ENCODE results near the gene CADPS.

GRCh38 chr3:62830727-62831322 is 44.4 kb downstream of the CADPS start:
- TF ChIP-seq, protein P1, sequence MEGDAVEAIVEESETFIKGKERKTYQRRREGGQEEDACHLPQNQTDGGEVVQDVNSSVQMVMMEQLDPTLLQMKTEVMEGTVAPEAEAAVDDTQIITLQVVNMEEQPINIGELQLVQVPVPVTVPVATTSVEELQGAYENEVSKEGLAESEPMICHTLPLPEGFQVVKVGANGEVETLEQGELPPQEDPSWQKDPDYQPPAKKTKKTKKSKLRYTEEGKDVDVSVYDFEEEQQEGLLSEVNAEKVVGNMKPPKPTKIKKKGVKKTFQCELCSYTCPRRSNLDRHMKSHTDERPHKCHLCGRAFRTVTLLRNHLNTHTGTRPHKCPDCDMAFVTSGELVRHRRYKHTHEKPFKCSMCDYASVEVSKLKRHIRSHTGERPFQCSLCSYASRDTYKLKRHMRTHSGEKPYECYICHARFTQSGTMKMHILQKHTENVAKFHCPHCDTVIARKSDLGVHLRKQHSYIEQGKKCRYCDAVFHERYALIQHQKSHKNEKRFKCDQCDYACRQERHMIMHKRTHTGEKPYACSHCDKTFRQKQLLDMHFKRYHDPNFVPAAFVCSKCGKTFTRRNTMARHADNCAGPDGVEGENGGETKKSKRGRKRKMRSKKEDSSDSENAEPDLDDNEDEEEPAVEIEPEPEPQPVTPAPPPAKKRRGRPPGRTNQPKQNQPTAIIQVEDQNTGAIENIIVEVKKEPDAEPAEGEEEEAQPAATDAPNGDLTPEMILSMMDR (IDR thresholded peaks at IDR 0.05) = no peak
- no peak for TF ChIP-seq POLR2AphosphoS5 (IDR thresholded peaks at IDR 0.05)
- no peak for TF ChIP-seq POLR2A (IDR thresholded peaks at IDR 0.05)

Data from sigmoid colon (tissue), 4 donors.